ENCODE measurements around the gene KIAA0753.

The KIAA0753 gene

GRCh38 chr17:6677158-6677831, 36.8 kb upstream of the KIAA0753 start:
- H3K4me1 ChIP-seq (ENCODE audit: control insufficient read depth in 1 of 2, insufficient read depth in 2 of 2, low read length in 2 of 2) = no peaks in the 10 kb centered on the region
- H3K18ac ChIP-seq (ENCODE audit: low read length) = no peak overlapping the region
- DNase-seq = no peak
- no peak overlapping the region for H3K9ac ChIP-seq (ENCODE audit: low read length)
- H3K9me3 ChIP-seq (ENCODE audit: insufficient read depth, low read depth, low read length) = no peaks in the 10 kb centered on the region
- H4K91ac ChIP-seq (ENCODE audit: low read depth, low read length) = no peak overlapping the region
- H3K23ac ChIP-seq (ENCODE audit: low read length) = no peak overlapping the region
- H2BK12ac ChIP-seq (ENCODE audit: low read length) = no peak overlapping the region
- no peak overlapping the region for H3K4me3 ChIP-seq (ENCODE audit: low read depth, low read length)
- no peak overlapping the region for H3K27ac ChIP-seq (ENCODE audit: low read depth, low read length)
- H4K8ac ChIP-seq (ENCODE audit: low read depth, low read length) = no peak overlapping the region
- H2BK5ac ChIP-seq (ENCODE audit: low read depth, low read length, poor library complexity) = no peak overlapping the region
- no peaks in the 10 kb centered on the region for H3K36me3 ChIP-seq (ENCODE audit: control insufficient read depth in 1 of 2, insufficient read depth in 2 of 2, low read length in 2 of 2)
- no peak overlapping the region for H3K4me2 ChIP-seq (ENCODE audit: low read length)
- no peaks in the 10 kb centered on the region for H3K79me2 ChIP-seq (ENCODE audit: control insufficient read depth, insufficient read depth, low read length, poor library complexity)
- no peak overlapping the region for H4K12ac ChIP-seq (ENCODE audit: low read depth, low read length)
- no peaks in the 10 kb centered on the region for H3K27me3 ChIP-seq (ENCODE audit: insufficient read depth, low read length)
- no peak overlapping the region for H2AFZ ChIP-seq (ENCODE audit: insufficient read depth, low read length, poor library complexity)
- no peak overlapping the region for H2BK120ac ChIP-seq (ENCODE audit: insufficient read depth, low read length, poor library complexity)
- no peak overlapping the region for H3K14ac ChIP-seq (ENCODE audit: low read length)
- no CpG with 5 or more reads among the region's 16 CpGs for WGBS (ENCODE audit: extremely low coverage, insufficient coverage, insufficient read length)
- H2AK5ac ChIP-seq (ENCODE audit: low read length) = no peak overlapping the region
- no peak overlapping the region for H3K4ac ChIP-seq (ENCODE audit: low read depth, low read length)
- no peaks in the 10 kb centered on the region for H3K79me1 ChIP-seq (ENCODE audit: low read length)

DNA sequence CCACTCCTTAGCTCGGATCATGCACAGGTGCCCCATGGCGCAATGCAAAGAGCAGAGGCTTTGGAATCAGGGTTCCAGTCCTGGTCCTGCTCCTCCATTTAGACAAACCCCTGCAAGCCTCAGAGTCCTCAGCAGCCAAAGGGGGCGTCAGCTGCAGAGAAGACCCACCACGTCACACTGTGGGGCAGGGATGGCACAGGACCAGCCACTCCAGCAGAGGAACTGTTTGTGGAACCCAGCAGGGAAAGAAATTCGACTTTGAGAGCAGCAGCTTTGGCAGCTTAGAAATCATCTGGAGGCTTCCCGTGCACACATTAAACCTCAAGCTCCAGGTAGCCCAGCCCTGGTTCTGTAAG, 36.3 kb upstream of the KIAA0753 start:
- H3K27me3 ChIP-seq (ENCODE audit: insufficient read depth, low read length) = no peaks in the 10 kb centered on the region
- no peak overlapping the region for H3K27ac ChIP-seq (ENCODE audit: low read depth, low read length)
- no peaks in the 10 kb centered on the region for H3K36me3 ChIP-seq (ENCODE audit: control insufficient read depth in 1 of 2, insufficient read depth in 2 of 2, low read length in 2 of 2)
- no peak overlapping the region for H2AFZ ChIP-seq (ENCODE audit: insufficient read depth, low read length, poor library complexity)
- H3K18ac ChIP-seq (ENCODE audit: low read length) = no peak overlapping the region
- no peak overlapping the region for H2AK5ac ChIP-seq (ENCODE audit: low read length)
- no peak overlapping the region for H4K8ac ChIP-seq (ENCODE audit: low read depth, low read length)
- H3K4me2 ChIP-seq (ENCODE audit: low read length) = no peak overlapping the region
- H3K4me1 ChIP-seq (ENCODE audit: control insufficient read depth in 1 of 2, insufficient read depth in 2 of 2, low read length in 2 of 2) = no peaks in the 10 kb centered on the region
- no peaks in the 10 kb centered on the region for H3K79me2 ChIP-seq (ENCODE audit: control insufficient read depth, insufficient read depth, low read length, poor library complexity)
- no peak overlapping the region for H2BK5ac ChIP-seq (ENCODE audit: low read depth, low read length, poor library complexity)
- H2BK120ac ChIP-seq (ENCODE audit: insufficient read depth, low read length, poor library complexity) = no peak overlapping the region
- WGBS (ENCODE audit: extremely low coverage, insufficient coverage, insufficient read length) = no CpG with 5 or more reads among the region's 6 CpGs
- no peak overlapping the region for H3K23ac ChIP-seq (ENCODE audit: low read length)
- no peaks in the 10 kb centered on the region for H3K79me1 ChIP-seq (ENCODE audit: low read length)
- DNase-seq = no peak
- H3K14ac ChIP-seq (ENCODE audit: low read length) = no peak overlapping the region
- H4K91ac ChIP-seq (ENCODE audit: low read depth, low read length) = no peak overlapping the region
- no peak overlapping the region for H3K4ac ChIP-seq (ENCODE audit: low read depth, low read length)
- H3K9me3 ChIP-seq (ENCODE audit: insufficient read depth, low read depth, low read length) = no peaks in the 10 kb centered on the region
- H3K9ac ChIP-seq (ENCODE audit: low read length) = no peak overlapping the region
- no peak overlapping the region for H2BK12ac ChIP-seq (ENCODE audit: low read length)
- H3K4me3 ChIP-seq (ENCODE audit: low read depth, low read length) = no peak overlapping the region
- H4K12ac ChIP-seq (ENCODE audit: low read depth, low read length) = no peak overlapping the region

DNA sequence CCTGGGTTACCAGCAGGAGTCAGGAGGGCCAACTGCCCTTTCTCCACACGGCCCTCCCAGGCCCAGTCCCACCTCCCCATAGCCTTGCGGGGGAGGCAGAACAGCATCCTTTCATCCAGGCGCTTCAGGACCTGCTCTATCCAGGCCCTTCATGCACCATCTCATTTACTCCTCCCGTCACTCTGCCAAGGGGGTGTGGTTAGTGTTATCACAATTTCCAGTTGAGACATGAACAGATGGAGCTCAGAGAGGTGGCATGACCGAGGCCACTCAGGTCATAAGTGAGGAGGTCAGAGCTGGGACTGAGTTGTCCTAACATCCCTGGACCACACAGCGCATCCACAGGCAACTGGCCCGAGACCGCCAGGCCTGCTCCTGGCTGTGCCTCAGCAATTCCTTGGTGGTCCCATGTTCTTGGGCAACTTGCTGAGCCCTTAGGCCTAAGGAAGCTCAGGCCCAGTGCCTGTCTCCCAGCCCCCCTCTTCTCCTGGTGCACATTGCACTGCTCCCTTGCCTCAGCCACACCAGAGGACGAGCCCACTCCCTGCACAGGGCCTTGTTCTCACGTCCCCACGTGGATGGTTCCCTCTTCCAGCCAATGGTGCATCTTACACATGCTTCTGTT, 34.8 kb upstream of the KIAA0753 start:
- Histone ChIP-seq H3K23ac (ENCODE audit: low read length) (no peak overlapping the region), H3K4me1 (ENCODE audit: control insufficient read depth in 1 of 2, insufficient read depth in 2 of 2, low read length in 2 of 2) (no peaks in the 10 kb centered on the region), H3K79me2 (ENCODE audit: control insufficient read depth, insufficient read depth, low read length, poor library complexity) (no peaks in the 10 kb centered on the region), H4K8ac (ENCODE audit: low read depth, low read length) (no peak overlapping the region), H3K18ac (ENCODE audit: low read length) (no peak overlapping the region), H3K9ac (ENCODE audit: low read length) (no peak overlapping the region), H2BK12ac (ENCODE audit: low read length) (no peak overlapping the region), H3K27me3 (ENCODE audit: insufficient read depth, low read length) (no peaks in the 10 kb centered on the region), H3K27ac (ENCODE audit: low read depth, low read length) (no peak overlapping the region), H3K4ac (ENCODE audit: low read depth, low read length) (no peak overlapping the region), H4K12ac (ENCODE audit: low read depth, low read length) (no peak overlapping the region), H2AK5ac (ENCODE audit: low read length) (no peak overlapping the region), H2BK120ac (ENCODE audit: insufficient read depth, low read length, poor library complexity) (no peak overlapping the region), H3K4me3 (ENCODE audit: low read depth, low read length) (no peak overlapping the region), H3K14ac (ENCODE audit: low read length) (no peak overlapping the region), H3K79me1 (ENCODE audit: low read length) (no peaks in the 10 kb centered on the region), H3K36me3 (ENCODE audit: control insufficient read depth in 1 of 2, insufficient read depth in 2 of 2, low read length in 2 of 2) (no peaks in the 10 kb centered on the region), H4K91ac (ENCODE audit: low read depth, low read length) (no peak overlapping the region), H3K9me3 (ENCODE audit: insufficient read depth, low read depth, low read length) (no peaks in the 10 kb centered on the region), H3K4me2 (ENCODE audit: low read length) (no peak overlapping the region), H2AFZ (ENCODE audit: insufficient read depth, low read length, poor library complexity) (no peak overlapping the region), H2BK5ac (ENCODE audit: low read depth, low read length, poor library complexity) (no peak overlapping the region)
- no peak for DNase-seq
- no CpG with 5 or more reads among the region's 11 CpGs for WGBS (ENCODE audit: extremely low coverage, insufficient coverage, insufficient read length)

GRCh38 chr17:6674586-6674985, 34.1 kb upstream of the KIAA0753 start:
- no peak overlapping the region for H3K4me2 ChIP-seq (ENCODE audit: low read length)
- no peak overlapping the region for H4K12ac ChIP-seq (ENCODE audit: low read depth, low read length)
- H4K8ac ChIP-seq (ENCODE audit: low read depth, low read length) = no peak overlapping the region
- no peak overlapping the region for H2BK5ac ChIP-seq (ENCODE audit: low read depth, low read length, poor library complexity)
- no peak overlapping the region for H4K91ac ChIP-seq (ENCODE audit: low read depth, low read length)
- H2BK12ac ChIP-seq (ENCODE audit: low read length) = no peak overlapping the region
- no peak overlapping the region for H3K9ac ChIP-seq (ENCODE audit: low read length)
- H3K36me3 ChIP-seq (ENCODE audit: control insufficient read depth in 1 of 2, insufficient read depth in 2 of 2, low read length in 2 of 2) = no peaks in the 10 kb centered on the region
- H3K27me3 ChIP-seq (ENCODE audit: insufficient read depth, low read length) = no peaks in the 10 kb centered on the region
- no peak overlapping the region for H3K18ac ChIP-seq (ENCODE audit: low read length)
- H3K4me1 ChIP-seq (ENCODE audit: control insufficient read depth in 1 of 2, insufficient read depth in 2 of 2, low read length in 2 of 2) = peaks cover 0 to 2% of the 10 kb centered on the region in 2 experiments
- no peak overlapping the region for H3K14ac ChIP-seq (ENCODE audit: low read length)
- H2AK5ac ChIP-seq (ENCODE audit: low read length) = no peak overlapping the region
- H3K27ac ChIP-seq (ENCODE audit: low read depth, low read length) = no peak overlapping the region
- no peak overlapping the region for H2AFZ ChIP-seq (ENCODE audit: insufficient read depth, low read length, poor library complexity)
- no peaks in the 10 kb centered on the region for H3K9me3 ChIP-seq (ENCODE audit: insufficient read depth, low read depth, low read length)
- H3K23ac ChIP-seq (ENCODE audit: low read length) = no peak overlapping the region
- no peak overlapping the region for H2BK120ac ChIP-seq (ENCODE audit: insufficient read depth, low read length, poor library complexity)
- no peak for DNase-seq
- no peaks in the 10 kb centered on the region for H3K79me2 ChIP-seq (ENCODE audit: control insufficient read depth, insufficient read depth, low read length, poor library complexity)
- no peak overlapping the region for H3K4me3 ChIP-seq (ENCODE audit: low read depth, low read length)
- H3K4ac ChIP-seq (ENCODE audit: low read depth, low read length) = no peak overlapping the region
- no peaks in the 10 kb centered on the region for H3K79me1 ChIP-seq (ENCODE audit: low read length)
- no CpG with 5 or more reads among the region's 13 CpGs for WGBS (ENCODE audit: extremely low coverage, insufficient coverage, insufficient read length)
